ENCODE data around the gene LYZL1.

- TF ChIP-seq, protein P1, sequence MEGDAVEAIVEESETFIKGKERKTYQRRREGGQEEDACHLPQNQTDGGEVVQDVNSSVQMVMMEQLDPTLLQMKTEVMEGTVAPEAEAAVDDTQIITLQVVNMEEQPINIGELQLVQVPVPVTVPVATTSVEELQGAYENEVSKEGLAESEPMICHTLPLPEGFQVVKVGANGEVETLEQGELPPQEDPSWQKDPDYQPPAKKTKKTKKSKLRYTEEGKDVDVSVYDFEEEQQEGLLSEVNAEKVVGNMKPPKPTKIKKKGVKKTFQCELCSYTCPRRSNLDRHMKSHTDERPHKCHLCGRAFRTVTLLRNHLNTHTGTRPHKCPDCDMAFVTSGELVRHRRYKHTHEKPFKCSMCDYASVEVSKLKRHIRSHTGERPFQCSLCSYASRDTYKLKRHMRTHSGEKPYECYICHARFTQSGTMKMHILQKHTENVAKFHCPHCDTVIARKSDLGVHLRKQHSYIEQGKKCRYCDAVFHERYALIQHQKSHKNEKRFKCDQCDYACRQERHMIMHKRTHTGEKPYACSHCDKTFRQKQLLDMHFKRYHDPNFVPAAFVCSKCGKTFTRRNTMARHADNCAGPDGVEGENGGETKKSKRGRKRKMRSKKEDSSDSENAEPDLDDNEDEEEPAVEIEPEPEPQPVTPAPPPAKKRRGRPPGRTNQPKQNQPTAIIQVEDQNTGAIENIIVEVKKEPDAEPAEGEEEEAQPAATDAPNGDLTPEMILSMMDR (IDR thresholded peaks at IDR 0.05), result no peak
- TF ChIP-seq ZFX (IDR thresholded peaks at IDR 0.05; ENCODE audit: borderline replicate concordance), result no peak
Measured at GRCh38 chr10:29243066-29243465, 45.8 kb upstream of the LYZL1 start.

All from 22Rv1 (cell line).